Transverse colon (tissue), 4 donors: ENCODE data around the gene BRD3. TPM values are rescaled to one million over a fixed set of nuclear protein-coding genes. Genes with fewer than 3 reads are reported as not detected.

Experiments used
- DNase-seq: peaks from one replicate; pipeline ENCODE4 v3.0.0-alpha.2; 2019
- H3K27ac ChIP-seq, 4 donors: fragments of 200-600 bp; sonication (generic); 2 replicates each; pipeline ENCODE4 v1.5.1; 2016 to 2018; ENCODE audit warnings: inconsistent platforms in 4 of 4
- H3K27me3 ChIP-seq: fragments of 200-600 bp; sonication (generic); 2 replicates; pipeline ENCODE4 v1.5.1; 2017; ENCODE audit warnings: inconsistent platforms
- H3K36me3 ChIP-seq, 4 donors: fragments of 200-600 bp; sonication (generic); 2 replicates each; pipeline ENCODE4 v1.5.1; 2017 to 2019; ENCODE audit warnings: inconsistent platforms in 4 of 4
- H3K4me1 ChIP-seq, 4 donors: fragments of 200-600 bp; sonication (generic); 2 replicates each; pipeline ENCODE4 v1.5.1; 2017 to 2020; ENCODE audit warnings: inconsistent platforms in 4 of 4
- H3K4me3 ChIP-seq, 4 donors: fragments of 200-600 bp; sonication (generic); 1 replicate in 1 of 4; 2 replicates in 3 of 4; pipeline versions ENCODE4 v1.5.1 to v1.6.1; 2017 to 2019; ENCODE audit warnings: inconsistent platforms in 4 of 4
- H3K9me3 ChIP-seq, 2 donors: fragments of 200-600 bp; sonication (generic); 2 replicates each; pipeline ENCODE4 v1.5.1; 2017 to 2019; ENCODE audit warnings: inconsistent platforms in 2 of 2
- CTCF ChIP-seq, 5 experiments: fragments of 200-600 bp in 3 of 5; fragments of 450-650 bp in 2 of 5; sonication (generic) in 3 of 5; IDR thresholded peaks; 1 replicate in 2 of 5; 2 replicates in 3 of 5; pipeline ENCODE4 v1.5.1; 2016 to 2017; ENCODE audit warnings: antibody characterized with exemption in 5 of 5, inconsistent platforms in 3 of 5, mild to moderate bottlenecking in 2 of 5, moderate library complexity in 1 of 5
- EP300 ChIP-seq: sonication (generic); formaldehyde crosslinking; IDR thresholded peaks from one replicate; pipeline ENCODE4 v1.6.1; 2017; ENCODE audit warnings: antibody characterized with exemption, low read depth
- POLR2A ChIP-seq: fragments of 450-650 bp; IDR thresholded peaks from one replicate; pipeline ENCODE4 v1.6.1; 2016; ENCODE audit warnings: antibody characterized with exemption, mild to moderate bottlenecking, moderate library complexity
- POLR2AphosphoS5 ChIP-seq, 3 donors: sonication (generic); formaldehyde crosslinking; IDR thresholded peaks; one replicate each; pipeline ENCODE4 v1.6.1; 2016; ENCODE audit warnings: antibody characterized with exemption in 3 of 3
- WGBS, 2 donors: methylation state at CpG; one replicate each; pipeline ENCODE4 v1.1.5; 2018; ENCODE audit warnings: low coverage in 1 of 2; 5-methylcytosine and 5-hydroxymethylcytosine counted together
- in situ Hi-C, 4 donors: fragments of 200-750 bp; cut with MboI; loops; one replicate each; pipeline versions ENCODE4 v1.15.0 to v1.15.1; 2017; ENCODE audit warnings: low sequenced_read_pairs in 3 of 4, low pct_ligation_motif_present in 1 of 4, low pct_unique_long_range_greater_than_20kb in 1 of 4
- intact Hi-C: fragments of 100-400 bp; cut with DNase I; formaldehyde crosslinking; loops from one replicate; pipeline ENCODE4 v1.15.1; 2023; ENCODE audit warnings: low total_unique reads
- total RNA-seq, 4 donors: library from RNA; depleted of rRNA; stranded (reverse); fragments of >200 nt; gene quantifications; one replicate each; pipeline ENCODE4 v1.1.0, GENCODE V29; 2016

BRD3 gene
- total RNA-seq, 4 donors from 2014 or later = 14.5 to 21.3 (median 17.2) TPM

GRCh38 chr9:134069480-134070399, 1.9 kb upstream of the BRD3 start:
- DNase-seq = no peak
- Histone ChIP-seq H3K4me1 (peaks cover 3 to 26% (median 19%) of the 10 kb centered on the region in 4 donors), H3K9me3 (no peaks in the 10 kb centered on the region), H3K27me3 (peaks cover 22% of the 10 kb centered on the region), H3K4me3 (no peak overlapping the region), H3K36me3 (no peaks in the 10 kb centered on the region), H3K27ac (no peak overlapping the region)
- intact Hi-C loops (loop anchor here (5.0 kb wide), 1 partner anchor 93 kb away; the partner anchor contains the start of gene RNU6ATAC), in situ Hi-C loops (no loop called here)
- 64% methylated on average over 12 of the region's 12 CpGs; no CpG with 5 or more reads in 1 of the 2 donors for WGBS, 2 donors
- TF ChIP-seq POLR2AphosphoS5 (IDR thresholded peaks at IDR 0.05) (no peak), POLR2A (no peak), CTCF (IDR thresholded peaks at IDR 0.05) (no peak), EP300 (no peak)

GRCh38 chr9:134068744-134069479, 1.1 kb upstream of the BRD3 start:
- in situ Hi-C loops = no loop called here
- Histone ChIP-seq H3K36me3 (no peaks in the 10 kb centered on the region), H3K4me1 (peaks cover 5 to 30% (median 19%) of the 10 kb centered on the region in 4 donors), H3K4me3 (peak overlapping the region; percentile 83 to 95 (median 92)), H3K27me3 (peaks cover 22% of the 10 kb centered on the region), H3K9me3 (no peaks in the 10 kb centered on the region), H3K27ac (peak overlapping the region; percentile 99 to 100 (median 100))
- WGBS, 2 donors = 0 to 8% methylated on average over 3 to 31 of the region's 31 CpGs
- intact Hi-C loops = loop anchor here (5.0 kb wide), 1 partner anchor 93 kb away; the partner anchor contains the start of gene RNU6ATAC
- no peak for DNase-seq
- TF ChIP-seq CTCF (IDR thresholded peaks at IDR 0.05) = no peak
- no peak for TF ChIP-seq POLR2AphosphoS5 (IDR thresholded peaks at IDR 0.05)
- TF ChIP-seq POLR2A = no peak
- TF ChIP-seq EP300 = no peak

GRCh38 chr9:134066913-134067851, 644 bp downstream of the BRD3 start:
- 1% methylated on average over 93 of the region's 126 CpGs; no CpG with 5 or more reads in 1 of the 2 donors for WGBS, 2 donors

More at GRCh38 chr9:134066913-134067851, 644 bp downstream of the BRD3 start:
- TF ChIP-seq POLR2A (no peak), EP300 (no peak), CTCF (IDR thresholded peaks at IDR 0.05) (no peak), POLR2AphosphoS5 (IDR thresholded peaks at IDR 0.05) (no peak)
- peaks cover 22% of the 10 kb centered on the region for H3K27me3 ChIP-seq
- DNase-seq = peak; percentile 37
- peak overlapping the region; percentile 75 to 93 (median 77) for H3K4me3 ChIP-seq
- in situ Hi-C loops (no loop called here), intact Hi-C loops (loop anchor here (5.0 kb wide), 1 partner anchor 95 kb away; the partner anchor contains the start of gene RNU6ATAC)
- H3K27ac ChIP-seq = peak overlapping the region; percentile 81 to 100 (median 99)
- no peaks in the 10 kb centered on the region for H3K36me3 ChIP-seq
- H3K9me3 ChIP-seq = no peaks in the 10 kb centered on the region
- peaks cover 8 to 32% (median 24%) of the 10 kb centered on the region in 4 donors for H3K4me1 ChIP-seq
